Measurements from ENCODE around the gene B4GAT1.
"Not testable (repeated sequence)": the region's sequence is repeated elsewhere in the genome, so short reads cannot be mapped to it uniquely, and the experiment has no call there.

The B4GAT1 gene

DNA sequence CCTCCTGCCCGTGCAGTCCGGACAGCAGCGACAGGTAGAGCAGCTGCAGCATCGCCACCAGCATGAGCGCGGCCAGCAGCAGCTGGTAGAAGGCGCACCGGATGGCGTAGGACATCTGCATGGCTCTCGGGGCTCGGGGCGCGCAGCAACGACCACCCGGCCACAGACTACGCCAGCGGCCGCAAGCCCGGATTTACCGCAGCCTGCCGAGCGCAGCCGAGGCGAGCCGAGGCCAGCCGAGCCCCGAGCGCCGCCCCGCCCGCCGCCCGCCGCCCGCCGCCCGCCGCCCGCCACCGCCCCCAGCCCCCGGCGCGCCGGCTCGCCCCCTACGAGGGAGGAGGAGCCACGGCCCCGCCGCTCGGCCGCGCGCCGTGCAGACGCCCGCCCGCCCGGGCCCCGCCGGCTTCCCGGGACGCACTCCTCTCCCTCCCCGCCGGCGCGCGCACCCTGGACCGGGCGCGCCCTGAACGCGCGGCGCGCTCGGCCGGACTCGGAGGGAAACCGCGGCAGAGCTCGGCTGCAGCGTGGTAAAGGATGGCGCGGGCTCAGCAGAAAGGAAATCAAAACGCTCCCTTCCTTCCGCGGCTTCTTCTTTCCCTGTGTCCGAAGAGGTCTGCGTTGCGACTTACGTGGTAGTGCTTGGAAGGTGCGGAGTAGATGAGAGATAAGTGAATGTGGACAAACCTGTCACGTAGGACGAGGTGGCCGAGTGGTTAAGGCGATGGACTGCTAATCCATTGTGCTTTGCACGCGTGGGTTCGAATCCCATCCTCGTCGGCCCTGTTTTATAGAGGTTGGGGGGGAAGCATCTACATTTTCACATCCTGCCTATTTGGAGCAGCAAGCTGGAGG lies at the start of gene B4GAT1:
B4GAT1 (minus strand) TSS at position 205 of the 852 bp plus-strand sequence; CDS start at position 121, 84 bp downstream.
- DNase-seq = peak; percentile 88

DNA sequence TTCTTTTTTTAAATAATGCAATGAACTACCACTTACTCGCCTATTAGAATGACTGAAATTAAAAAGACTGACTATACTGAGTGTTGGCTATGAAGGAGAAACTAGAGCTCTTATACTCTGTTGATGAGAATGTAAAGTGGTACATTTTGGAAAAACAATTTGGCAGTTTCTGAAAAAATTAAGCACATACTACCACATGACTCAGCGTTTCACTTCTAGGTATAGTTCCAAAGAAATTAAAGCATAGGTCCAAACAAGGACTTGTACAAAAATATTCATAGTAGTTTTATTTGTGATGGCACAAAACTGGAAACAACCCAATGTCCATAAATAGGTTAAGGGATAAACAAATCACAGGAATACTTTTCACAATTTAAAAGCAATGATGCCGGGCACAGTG lies 46.5 kb upstream of the B4GAT1 start:
- no peak for DNase-seq

DNA sequence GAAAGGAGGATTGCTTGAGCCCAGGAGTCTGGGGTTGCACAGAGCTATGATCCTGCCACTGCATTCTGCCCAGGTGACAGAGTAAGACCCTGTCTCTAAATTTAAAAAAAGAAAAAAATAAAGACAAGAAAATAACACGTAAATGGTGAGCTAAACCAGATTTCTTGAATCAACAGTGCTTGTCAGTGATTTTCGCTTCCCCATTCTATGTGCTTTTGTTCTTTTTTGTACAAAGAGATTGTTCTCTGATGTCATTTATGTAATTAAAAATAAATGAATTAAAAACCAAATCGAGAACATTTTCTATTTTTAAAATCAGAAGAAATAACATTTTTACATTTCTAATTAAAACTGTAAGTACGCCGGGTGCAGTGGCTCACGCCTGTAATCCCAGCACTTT lies 43.9 kb upstream of the B4GAT1 start:
- no peak for DNase-seq

DNA sequence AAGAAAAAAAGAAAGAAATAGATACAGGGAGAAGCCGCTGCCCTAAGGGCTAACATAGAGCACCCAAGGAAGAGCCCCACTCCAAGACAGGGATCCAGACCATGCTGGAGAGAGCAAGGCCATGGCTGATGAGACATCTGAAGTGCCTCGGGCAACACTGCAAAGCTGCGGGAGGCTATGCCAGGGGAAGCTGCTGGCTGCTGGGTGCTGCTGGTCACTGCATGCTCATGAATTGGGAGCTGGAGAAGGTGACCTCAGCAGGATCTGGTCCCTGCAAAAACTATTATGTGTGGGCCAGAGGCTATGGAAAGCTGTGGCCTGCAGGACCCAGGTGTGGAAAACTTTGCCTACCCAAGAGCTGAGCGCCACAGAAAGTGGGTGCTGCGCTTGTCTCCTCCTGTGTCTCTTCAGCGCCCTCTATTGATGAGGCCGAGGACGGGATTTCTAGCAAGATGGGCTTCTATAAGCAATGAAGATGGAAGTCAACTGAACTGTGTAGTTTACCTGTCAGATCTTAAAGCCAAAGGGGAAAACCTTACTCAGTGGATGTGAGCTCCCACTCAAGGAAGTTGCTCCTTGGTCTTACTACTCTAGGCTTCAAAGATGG lies 41.5 kb upstream of the B4GAT1 start:
- no peak for DNase-seq

DNA sequence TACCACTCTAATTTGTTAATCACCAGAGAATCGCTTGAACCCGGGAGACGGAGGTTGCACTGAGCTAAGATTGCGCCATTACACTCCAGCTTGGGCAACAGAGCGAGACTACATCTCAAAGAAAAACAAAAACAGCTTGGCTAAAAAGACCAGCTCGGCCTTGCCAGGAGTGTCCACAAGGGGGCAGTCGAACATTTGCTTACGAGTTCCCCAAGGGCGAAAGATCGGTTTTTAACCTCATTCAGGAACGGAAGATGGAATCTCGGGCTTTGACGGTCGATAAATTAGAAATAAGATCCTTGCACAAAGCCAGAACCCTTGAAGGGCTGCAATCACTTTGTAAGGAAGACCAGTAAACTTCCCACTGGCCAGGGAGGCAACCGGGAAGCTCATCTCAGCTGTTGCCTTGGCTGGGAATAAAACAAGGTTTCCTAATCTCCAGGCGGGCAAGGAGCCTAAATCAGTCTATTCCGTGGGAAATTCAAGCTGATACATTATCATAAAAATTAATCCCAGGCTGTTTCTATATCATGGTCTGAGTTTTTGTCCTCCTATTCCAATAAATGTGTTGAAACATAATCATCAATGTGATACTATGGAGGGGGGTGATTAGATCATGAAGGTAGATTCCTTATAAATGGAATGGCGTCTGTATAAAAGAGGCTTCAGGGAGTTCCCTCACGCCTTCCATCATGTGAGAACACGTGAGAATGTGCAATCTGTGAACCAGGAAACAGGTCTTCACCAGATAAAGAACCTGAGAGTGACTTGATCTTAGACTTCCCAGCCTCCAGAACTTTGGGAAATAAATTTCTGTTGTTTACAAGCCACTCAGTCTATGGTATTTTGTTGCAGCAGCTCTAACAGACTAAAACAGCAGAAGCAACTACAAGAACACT lies 39.0 kb upstream of the B4GAT1 start:
- peak; percentile 74 for DNase-seq

DNA sequence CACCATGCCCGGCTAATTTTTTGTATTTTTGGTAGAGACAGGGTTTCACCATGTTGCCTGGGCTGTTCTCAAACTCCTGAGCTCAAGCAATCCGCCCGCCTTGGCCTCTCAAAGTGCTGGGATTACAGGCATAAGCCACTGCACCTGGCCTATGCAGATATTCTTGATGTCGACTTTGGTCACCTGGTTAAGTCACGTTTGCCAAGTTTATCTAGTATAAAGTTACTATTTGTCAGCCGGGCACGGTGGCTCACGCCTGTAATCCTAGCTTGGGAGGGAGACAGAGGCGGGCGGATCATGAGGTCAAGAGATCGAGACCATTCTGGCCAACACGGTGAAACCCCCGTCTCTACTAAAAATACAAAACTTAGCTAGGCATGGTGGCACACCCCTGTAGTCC lies 36.9 kb upstream of the B4GAT1 start:
- not testable (repeated sequence) for DNase-seq

DNA sequence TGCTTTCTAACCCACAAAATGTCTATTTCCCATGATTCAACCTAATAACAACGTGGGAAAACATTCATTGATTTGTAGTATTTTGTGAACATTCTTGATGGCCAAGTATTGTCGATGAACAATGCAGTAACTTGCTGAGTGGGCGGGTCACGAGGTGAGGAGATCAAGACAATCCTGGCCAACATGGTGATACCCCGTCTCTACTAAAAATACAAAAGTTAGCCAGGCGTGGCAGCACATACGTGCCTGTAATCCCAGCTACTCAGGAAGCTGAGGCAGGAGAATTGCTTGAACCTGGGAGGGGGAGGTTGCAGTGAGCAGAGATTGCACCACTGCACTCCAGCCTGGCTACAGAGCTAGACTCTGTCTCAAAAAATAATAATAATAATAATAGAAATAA lies 32.8 kb upstream of the B4GAT1 start:
- not testable (repeated sequence) for DNase-seq

DNA sequence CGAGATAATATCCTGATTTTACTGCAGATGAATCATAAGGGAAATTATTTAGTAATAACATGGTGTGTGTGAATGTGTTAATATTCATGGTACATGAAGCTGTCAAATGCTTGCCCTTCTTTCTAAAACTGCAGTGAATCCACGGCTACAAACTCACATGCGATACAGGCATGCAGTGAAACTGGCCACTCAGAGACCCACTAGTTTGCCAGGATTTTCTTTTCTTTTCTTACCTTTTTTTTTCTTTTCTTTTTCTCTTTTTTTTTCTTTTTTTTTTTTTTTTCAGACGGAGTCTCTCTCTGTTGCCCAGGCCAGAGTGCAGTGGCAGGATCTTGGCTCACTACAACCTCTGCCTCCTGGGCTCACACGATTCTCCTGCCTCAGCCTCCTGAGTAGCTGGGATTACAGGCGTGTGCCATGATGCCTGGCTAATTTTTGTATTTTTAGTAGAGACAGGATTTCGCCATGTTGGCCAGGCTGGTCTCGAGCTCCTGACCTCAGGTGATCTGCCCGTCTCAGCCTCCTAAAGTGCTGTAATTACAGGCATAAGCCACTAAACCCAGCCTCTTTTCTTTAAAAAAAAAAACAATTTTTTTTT lies 26.4 kb upstream of the B4GAT1 start:
- DNase-seq = not testable (repeated sequence)

DNA sequence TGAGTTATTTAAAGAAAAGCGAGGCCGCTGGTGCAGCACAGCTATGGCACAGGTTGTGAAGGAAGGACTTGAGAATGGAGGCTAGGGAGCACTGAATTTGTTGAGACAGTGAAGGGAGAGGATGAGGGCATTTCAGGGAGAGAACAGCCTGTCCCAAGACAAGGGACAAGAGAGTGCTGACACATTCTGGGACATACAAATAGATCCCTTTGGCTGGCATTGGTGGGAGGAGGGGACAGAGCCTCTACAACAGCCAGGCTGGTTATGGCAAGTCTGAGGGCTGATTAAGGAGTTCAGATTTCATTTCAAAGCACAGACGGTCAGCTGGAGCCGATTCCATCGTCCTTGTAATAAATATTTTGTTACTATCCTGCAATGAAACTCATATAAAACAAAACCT lies 25.8 kb upstream of the B4GAT1 start:
- DNase-seq = no peak

DNA sequence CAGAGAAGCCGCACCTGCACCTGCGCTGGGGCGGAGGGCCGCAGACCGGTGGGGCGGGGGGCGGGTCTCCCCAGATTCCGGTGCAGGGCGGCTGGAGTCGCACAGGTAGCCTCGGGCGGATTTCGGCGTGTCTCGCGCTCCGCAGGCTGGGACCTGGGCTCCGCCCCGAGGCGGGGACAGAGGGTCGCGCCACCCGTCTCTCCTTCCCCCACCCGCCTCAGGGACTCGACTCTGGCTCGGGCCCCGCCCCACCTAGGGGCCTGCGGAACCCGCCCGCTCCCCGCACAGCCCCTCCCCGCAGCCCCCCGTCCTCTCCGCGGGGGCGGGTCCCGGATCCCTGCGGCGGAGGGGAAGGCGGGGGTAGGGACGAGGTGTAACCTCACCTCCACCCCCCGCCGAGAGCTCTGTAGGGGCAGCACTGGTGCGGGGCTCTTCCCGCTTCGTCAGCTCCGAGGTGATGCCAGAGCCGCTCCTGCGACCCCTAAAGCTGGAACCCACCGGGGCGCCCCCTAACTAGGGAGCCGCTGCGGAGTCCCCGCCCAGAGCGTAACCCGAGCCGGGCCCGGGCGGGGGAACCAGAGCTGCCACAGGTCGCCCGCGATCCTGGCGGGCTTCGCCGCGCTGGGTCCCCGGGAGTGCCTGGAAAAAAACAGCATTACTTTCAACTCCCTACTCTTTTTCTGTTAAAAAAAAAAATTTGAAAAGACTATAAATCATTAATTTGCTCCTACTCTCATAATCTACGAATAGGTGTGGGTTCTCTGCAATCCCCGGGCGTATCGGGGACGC lies 24.4 kb upstream of the B4GAT1 start, which contains the start of gene SLC29A2:
SLC29A2 (minus strand) TSS at position 134 of the 789 bp plus-strand sequence. CDS start 169 bp downstream, outside the sequence.
- peak; percentile 67 for DNase-seq

DNA sequence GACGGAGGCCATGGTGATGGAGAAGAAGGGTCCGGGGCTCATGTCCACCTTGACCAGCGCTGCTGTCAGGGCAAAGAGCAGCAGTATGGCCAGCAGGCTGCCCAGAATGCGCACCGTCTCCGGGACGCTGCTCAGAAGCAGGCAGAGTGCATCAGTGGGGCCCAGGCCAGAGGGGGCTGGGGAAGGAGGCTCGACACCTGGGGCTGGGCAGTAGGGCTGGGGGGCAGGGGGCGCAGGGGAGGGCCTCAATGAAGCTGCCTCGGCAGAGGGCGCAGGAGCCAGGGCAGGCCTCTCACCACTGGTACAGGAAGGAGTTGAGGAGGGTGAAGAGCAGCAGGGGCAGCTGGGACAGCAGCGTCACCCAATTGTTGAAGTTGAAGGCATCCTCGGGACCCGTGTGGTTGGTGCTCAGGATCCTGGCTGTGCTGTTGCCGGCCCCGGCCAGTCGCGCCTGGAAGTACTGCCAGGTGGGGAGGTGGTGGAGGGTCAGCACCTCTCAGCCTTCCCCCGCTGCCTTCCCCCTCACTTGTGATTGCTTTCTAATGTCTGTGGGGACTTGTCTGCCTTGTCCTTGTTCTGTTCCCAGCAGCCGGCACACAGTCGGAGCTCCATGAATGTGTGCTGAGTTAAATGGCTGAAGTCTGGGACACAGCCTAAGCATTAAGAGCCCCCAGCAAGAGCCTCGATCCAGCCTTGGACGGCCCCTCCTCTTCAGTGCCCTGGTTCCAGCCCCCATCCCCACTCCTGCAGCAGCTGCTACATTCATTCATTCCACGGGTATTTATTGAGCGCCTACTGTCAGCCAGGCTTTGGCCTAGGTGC lies 21.9 kb upstream of the B4GAT1 start:
- DNase-seq = no peak

DNA sequence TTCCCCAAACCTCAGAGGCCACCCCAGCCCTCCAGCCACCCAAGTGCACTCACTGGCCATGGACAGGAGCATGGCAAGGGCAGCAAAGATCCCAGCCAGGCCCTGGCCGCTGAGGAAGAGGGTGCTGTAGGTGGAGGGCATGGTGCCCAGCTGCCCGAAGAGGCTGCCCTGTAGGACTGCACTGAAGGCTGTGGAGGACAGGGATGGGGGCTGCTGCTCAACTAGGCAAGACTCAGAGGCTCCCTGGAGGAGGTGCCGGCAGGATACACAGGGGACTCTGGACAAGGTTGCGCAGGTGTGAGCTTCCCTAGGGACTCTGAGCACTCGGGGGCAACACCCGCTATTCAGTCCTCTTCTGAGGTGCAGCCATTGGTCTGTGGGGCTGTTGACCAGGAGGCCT lies 21.1 kb upstream of the B4GAT1 start:
- DNase-seq = no peak

DNA sequence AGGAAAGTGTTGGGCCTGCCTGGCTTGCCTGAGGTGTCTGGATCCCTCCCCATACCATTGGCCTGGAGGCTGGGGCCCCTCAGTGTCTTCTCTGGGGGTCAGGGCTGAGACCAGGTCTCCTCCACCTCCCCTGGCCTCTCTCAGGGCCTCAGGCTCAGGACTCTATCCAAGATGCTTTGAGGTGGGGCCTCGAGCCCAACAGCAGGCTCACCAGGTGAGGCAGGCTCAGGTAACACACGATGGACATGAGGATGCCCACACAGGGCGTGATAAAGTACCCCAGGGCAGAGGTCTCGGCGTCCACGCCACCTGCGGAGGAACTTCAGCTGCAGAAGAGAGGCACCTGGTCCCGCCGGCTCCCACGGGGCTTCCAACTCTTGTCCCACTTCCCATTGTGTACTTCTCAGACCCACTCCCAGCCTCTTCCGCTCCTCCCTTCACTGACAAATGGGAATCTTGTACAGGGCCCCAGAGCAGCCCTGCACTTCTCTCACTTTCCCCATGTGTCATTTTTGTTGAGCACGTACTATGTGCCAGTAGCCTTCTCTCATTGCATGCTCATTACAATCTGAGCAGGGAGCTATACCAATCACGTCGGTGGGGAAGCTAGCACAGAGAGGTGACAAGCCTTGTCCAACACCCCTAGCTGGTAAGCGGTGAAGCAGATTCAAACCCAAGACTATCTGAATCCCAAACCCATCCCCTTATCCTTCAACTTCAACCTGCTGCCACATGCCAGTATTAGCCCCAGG lies 20.3 kb upstream of the B4GAT1 start:
- DNase-seq = no peak

DNA sequence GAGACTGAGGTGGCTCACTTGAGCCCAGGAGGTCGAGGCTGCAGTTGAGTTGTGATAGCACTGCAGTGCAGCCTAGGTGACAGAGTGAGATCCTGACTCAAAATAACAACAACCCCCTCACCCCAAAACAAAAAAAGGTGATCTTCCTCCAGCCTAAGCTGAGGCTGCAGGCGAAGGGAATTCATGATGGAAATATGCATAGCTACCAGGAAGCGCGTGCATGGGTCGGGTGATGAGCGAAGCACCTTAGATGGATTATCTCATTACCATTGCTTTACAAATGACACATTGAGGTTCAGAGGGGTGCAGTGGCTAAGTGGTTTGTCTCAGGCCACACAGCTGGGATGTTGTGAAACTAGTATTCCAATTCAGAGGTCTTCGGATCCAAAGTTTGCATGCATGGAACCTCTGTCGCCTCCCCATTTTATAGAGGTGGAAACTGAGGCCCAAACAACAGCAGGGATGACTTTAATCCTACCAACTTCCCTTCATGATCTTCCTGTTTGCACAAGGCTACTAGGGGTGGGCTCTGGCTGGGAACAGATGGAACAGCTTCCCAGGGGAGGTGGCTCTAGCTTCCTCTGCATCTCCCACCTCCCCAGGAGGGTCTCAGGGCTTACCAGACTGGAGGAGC lies 19.5 kb upstream of the B4GAT1 start:
- no peak for DNase-seq

DNA sequence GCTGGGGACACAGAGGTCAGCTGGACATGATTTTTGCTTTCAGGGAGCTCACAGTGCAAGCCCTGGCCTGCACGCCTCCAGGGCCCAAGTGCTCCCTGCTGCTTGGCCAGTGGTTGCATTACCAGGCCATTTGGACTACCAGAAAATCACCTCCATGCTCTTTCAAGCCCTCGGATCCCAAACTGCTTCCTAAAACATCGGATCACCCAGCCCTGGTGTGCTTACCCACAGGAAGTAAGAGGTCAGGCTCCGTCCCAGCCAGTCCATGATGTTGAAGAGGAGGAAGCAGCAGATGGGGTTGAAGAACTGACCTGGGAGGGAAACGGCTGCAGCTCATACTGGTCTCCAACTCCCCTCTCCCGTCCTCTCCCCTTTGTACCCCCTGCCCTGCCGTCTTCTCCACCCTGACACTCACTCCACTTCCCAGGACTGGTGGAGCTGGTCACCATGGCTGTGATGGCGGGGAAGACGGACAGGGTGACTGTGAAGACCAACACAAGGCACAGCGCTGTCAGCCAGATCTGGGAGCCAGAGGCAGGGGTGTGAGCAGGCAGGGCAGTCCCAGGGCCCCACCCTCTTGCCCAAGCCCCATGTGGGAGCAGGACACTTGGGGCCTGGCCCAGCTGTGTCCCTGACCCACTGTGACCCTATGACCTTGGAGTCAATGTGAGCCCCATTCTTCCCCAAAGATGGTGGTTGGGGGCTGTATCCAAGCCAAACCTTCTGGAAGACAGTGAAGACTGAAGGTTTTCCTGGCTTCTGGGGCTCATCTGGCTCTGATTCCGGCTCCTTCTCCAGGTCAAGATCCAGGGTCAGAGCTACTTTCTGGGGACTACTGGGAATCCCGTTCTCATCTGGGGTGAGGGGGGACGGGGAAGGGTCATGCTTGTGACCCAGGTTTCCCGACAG lies 18.5 kb upstream of the B4GAT1 start:
- DNase-seq = no peak

DNA sequence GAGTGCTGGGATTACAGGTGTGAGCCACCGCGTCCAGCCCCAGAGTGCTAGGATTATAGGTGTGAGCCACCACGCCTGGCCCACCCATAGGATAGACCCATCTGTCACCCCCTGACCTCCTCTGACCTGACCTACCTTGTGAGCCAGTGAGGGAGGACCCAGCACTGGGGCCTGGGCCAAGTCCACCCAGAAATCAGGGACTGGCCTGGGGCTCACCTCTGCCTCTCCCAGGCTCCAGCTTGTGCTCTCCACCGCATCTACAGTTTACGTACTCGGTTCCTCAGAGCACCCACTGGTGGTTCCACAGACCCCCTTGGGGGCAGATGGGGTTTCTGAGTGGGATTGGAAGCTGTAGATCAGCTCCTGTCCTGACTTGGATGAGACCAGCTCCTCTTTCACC lies 17.7 kb upstream of the B4GAT1 start:
- no peak for DNase-seq

DNA sequence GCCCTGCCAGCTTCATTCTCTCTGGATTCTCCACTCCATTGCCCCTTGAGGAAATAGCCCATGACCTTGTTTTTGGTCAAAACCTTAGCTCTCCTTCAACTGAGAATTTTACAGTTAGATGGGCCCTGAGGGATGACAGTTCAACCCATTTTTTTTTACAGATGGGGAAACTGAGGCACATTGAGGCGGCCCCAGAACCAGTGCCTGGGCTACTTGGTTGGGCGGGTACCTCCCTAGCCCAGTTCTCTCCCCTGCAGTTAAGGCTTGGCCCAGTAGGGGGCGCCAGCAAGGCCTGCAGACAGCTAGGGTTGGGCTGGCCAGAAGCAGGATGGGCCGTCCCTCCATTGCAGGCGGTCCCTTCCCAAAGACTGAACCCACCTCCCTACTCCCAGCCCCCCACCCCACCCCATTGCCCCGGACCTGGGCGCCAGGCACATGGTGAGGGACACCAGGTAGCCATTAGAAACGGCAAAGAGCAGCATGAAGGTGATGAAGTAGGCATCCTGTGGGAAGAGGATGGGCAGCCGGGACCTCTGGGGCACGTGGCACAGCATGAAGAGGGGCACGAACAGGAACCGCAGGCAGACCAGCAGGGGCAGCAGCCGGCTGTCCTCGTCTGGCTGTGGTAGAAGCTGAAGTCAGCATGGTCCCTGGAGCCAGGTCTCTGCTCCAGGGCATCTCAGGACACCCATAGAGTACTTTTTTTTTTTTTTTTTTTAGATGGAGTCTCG lies 16.5 kb upstream of the B4GAT1 start:
- DNase-seq = no peak

DNA sequence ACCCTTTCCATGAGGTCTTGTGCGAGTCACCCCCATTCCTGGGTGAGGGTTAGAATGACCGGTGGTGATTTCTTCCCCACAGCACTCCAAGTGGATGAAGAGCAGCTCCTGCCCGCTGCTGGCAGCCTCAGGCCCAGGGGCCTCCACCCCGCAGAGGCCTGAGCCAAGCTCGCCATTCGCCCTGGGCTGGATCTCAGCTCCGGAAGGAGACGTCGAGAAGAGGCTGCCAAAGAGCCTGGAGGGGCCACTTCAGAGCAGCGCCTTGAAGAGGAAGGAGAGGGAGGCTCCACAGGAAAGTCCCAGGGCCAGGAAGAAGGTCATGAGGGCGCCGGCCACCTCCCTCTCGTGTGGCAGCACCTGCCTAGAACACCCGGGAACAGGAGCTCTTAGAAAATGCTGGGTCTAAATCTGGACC lies 15.8 kb upstream of the B4GAT1 start:
- no peak for DNase-seq

Measured in left hindlimb (tissue), 1 donor.